HG03439 (cell line): ENCODE results near the gene CDH4.

Source experiments
- ATAC-seq: cut with Tn5 transposase; IDR thresholded peaks from one replicate; pipeline ENCODE4 v1.9.1; 2021; ENCODE audit warnings: mild to moderate bottlenecking, moderate library complexity; ENCODE audit not compliant: unreplicated experiment

Gene CDH4

DNA sequence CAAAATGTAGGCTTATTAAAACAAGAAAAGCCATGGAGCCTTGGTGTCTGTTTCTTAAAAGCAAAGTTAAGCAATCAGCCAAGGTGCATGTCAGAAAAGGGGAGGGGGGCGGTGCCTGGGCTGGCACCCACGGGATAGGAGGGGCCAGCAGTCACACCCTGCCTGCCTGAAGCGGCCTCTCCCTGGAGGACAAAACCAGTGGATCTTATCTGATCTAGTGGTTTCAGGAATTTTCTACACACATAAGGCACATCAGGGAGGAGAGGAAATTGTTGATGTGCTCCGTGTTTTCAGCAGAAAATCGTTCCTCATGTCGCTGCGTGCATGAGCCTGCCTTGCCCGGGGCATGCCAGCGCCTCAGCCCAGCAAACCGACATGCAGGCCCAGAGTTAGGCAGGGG lies 537.3 kb downstream of the CDH4 start:
- ATAC-seq = no peak

DNA sequence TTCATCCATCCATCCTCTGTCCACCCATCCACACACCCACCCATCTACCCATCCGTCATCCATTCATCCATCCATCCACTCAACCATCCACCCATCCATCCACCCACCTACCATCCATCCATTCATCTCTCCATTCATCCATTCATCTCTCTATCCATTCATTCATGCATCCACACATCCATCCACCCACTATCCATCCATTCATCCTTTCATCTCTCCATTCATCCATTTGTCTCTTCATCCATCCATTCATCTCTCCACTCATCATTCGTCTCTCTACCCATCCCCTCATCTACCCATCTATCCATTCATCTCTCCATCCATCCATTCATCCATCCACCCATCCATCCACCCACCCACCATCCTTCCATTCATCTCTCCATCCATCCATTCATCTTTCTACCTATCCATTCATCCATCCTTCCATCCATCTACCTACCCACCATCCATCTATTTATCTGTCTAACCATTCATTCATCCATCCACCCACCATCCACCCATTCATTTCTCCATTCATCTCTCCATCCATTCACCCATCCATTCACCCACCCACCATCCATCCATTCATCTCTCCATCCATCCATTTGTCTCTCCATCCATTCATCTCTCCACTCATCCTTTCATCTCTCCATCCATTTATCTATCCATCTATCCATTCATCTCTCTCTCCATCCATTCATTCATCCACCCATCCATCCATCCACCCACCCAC lies 538.2 kb downstream of the CDH4 start:
- ATAC-seq = no peak

DNA sequence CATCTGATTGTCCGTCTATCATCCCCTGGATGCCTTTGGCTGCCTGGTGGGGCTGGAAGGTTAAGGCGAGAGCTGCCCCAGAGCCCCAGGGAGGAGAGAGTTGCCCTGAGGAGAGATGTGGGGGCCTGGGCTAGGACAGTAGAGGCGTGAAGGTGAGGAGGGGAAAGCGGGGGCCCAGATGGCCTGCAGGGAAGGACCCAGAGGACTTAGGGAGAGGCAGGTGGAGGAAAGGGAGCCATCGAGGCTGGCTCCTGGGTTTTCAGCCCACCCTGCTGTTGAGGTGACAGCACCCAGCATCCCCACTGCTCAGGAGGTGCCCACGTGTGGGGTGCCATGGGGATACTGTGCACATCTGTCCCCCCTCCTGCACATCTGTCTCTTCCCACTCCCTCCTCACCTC lies 539.9 kb downstream of the CDH4 start:
- no peak for ATAC-seq

- ATAC-seq = no peak
Measured at GRCh38 chr20:61795669-61796630, 543.9 kb downstream of the CDH4 start.

DNA sequence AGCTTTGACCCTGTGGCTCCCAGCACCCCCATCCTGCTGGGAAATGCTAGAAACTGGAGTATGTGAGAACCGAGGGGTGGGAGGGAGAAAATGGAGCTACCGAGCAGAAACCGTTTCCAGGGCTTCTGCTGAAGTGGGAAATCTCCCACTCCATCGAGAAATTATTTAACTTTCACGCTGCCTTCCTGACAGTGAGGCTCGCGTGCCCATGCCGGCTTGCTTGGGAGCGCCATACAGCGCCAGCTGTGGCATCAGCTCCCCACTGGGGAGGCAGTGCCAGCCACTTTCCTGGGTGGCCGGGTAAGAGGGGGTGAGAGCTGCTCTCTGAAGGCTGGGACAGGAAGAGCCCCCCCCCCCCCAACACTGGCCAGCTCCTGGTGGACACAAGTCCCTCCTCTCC lies 544.7 kb downstream of the CDH4 start:
- no peak for ATAC-seq

DNA sequence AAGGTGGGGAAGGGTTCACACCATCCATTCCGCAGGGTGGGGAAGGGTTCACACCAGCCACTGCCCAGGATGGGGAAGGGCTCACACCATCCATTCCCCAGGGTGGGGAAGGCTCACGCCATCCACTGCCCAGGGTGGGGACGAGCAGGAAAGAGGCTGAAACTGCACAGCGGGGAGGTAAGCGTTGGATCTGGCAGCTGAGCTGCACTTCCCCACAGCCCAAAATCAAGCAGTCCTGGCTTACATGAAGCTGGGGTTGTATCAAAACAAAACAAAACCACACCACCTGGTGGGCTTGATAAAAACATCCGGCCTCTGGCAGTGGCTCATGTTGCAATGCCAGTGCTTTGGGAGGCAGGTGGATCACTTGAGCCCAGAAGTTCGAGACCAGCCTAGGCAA lies 545.1 kb downstream of the CDH4 start:
- ATAC-seq = no peak

GRCh38 chr20:61797971-61798411 lies 545.9 kb downstream of the CDH4 start:
- ATAC-seq = no peak

DNA sequence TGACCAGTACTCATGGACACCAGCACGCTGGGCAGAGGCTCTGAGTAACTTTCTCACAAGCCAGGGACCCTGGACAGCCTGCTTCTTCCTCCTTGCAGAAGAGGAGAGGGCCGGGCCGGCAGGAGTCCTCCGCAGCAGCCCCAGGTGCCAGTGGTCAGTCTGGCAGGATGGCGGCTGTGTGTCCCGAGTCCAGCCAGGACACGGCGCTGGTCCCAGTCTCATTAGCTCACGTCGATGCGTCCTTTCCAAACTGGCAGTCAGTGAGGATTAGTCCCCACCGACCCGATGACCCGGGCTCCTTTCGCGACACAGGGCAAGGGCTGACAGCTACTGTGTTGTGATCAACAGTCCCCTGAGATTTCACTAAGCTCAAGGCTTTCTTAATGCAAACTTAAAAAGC lies 546.6 kb downstream of the CDH4 start:
- no peak for ATAC-seq

- no peak for ATAC-seq
Measured at GRCh38 chr20:61799394-61799923, 547.4 kb downstream of the CDH4 start.

DNA sequence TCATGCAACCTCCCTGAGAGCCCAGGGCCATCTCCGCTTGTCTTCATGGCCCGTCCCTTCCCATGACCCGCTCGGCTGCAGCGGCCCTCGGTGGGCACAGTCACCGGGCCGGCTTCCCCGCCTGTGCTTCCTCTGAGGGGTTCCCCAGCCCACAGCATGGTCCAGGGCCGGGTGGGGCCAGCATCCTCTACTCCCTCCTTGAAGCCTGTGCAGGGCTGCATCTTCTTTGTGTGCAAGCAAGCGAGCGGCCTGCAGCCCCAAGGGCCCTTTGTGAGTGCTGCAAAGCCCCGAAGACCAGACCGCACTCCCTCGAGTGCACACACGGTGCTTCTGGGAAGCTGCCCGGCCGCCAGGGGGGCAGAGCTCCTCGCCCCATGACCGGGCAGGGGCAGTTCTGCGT lies 547.9 kb downstream of the CDH4 start:
- no peak for ATAC-seq

DNA sequence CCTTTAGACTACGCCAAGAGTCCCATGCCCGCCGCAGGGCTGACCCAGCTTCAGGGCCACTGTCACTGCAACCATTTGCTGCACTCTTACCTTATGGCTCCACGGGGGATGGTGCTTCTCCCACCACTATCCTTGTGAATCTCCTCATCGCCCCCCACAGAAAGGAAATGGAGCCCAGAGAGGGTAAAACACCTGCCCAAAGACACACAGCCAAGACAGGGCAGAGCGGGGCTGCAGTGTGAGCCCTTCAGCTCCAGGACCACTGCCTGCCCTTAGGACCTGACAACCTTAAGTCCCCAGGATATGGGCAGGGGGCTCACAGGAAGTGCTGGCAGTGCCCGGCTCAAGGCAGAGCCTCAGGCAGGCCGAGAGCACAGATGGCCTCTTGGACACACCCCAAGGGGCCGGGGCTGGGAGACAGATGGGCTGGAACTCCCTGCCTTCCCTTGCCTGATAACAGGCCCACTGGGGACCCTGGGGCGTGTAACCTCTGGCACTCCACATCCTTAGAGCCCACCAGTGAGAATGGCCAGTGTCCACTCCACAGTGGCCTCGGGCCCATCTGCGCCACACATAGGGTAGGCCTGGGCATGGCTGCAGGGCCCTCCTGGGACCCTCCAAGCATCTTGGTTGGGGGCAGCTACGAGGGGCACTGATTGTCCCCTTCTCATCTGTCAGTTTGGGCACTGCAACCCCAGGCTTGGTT lies 548.5 kb downstream of the CDH4 start:
- ATAC-seq = no peak

GRCh38 chr20:61801065-61801360 lies 549.0 kb downstream of the CDH4 start:
- no peak for ATAC-seq

GRCh38 chr20:61801428-61801827 lies 549.4 kb downstream of the CDH4 start:
- ATAC-seq = no peak

DNA sequence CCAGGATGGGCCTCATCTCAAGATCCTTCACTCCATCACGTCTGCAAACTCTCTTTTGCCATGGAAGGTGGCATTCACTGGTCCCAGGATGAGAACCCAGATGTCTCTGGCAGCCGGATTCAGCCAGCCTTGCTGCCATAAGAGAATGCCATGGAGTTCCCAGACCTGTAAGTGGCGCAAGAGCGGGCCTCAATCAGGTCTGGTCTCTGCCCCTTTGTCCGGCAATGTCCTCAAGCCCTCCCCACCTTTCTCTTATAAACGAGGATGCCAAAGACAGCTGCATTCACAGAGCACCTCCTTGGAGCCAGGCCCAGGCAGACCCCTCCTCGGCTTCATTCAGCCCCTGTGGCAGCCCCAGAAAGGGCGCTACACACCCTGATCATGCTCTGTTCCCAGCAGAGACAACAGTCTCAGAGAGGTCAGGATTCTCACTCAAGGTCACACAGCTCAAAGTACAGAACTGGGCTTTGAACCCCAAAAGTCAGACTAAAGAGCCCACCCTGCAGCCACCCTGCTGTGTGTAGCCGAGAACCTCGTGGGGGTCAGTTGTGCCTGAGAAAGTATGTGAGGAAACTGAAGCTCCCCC lies 549.9 kb downstream of the CDH4 start:
- no peak for ATAC-seq

DNA sequence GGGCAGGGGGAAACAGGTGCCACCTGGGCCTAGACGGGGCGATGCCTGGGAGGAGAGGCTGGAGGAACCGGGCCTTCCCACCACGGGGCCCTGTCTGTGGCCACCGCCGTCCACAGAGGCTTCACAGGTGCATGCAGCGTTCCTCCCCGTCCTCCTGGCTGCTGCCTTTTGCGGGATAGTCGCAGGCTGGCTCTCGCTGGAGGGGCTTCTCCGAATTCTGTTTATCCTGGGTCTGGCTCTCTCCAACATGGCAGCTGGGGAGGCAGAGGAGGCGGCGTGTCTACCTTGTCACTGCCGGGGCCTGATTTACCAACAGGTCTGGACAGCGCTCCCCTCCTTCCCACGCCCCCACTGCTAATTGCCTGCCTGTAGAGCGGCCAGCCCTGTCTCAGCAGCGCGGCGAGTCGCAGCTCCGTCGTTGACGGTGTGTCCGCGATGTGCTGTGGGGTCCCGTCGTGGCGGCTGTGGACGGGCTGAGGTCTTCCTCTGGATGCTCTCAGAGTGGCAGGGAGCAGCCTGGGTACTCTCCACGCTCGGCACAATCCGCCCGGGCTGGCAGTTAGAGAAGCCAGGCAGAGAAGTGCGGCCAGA lies 550.8 kb downstream of the CDH4 start:
- no peak for ATAC-seq

DNA sequence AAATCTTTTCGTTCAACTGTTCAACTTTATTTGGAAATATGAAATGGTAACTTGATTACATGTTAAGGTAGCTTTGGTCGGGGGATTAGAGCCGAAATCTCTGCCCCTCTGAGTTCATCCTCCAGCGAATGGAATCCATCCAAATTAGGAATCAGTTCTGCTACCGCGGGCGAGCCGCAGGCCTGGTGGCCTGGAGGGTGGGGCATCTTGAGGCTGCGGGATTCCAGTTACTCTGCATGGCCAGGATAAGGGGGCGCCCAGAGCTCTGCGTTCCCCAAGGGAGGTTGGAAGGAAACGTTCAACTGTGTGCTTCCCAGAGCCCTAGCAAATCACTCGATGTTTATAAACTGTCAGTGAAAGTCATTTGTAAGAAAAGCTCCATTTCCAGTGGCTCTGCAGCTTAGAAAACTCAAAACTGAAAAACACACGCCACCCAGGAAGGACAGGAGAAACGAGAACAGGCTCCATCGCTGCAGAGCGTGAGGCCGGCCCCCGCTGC lies 551.4 kb downstream of the CDH4 start:
- ATAC-seq = no peak

GRCh38 chr20:61803915-61804751 lies 552.1 kb downstream of the CDH4 start:
- no peak for ATAC-seq

DNA sequence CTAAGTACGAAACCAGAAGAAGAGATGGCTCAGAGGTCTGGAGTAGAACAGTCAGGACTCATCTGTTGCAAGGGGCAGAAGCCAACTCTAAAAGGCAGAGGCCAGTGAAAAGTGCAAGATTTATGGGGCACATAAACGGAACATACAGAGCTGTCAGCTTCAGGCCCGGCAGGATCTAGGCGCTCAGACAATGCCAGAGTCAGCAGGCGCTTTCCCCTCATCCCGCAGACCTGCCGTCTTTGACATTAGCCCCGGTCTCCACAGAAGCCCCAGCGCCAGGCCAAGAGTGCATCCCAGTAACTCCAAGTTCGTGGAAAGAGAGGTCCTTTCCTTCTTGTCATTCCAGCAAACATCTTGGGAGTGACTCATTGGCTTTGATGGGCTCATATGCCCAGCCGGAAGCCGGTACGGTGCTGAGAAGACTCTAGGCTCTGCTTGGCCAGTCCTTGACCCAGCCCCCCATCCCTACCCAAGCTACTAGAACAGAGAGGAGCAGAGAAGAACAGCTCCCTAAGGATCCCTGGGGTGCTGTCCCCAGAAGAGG lies 552.8 kb downstream of the CDH4 start:
- no peak for ATAC-seq

DNA sequence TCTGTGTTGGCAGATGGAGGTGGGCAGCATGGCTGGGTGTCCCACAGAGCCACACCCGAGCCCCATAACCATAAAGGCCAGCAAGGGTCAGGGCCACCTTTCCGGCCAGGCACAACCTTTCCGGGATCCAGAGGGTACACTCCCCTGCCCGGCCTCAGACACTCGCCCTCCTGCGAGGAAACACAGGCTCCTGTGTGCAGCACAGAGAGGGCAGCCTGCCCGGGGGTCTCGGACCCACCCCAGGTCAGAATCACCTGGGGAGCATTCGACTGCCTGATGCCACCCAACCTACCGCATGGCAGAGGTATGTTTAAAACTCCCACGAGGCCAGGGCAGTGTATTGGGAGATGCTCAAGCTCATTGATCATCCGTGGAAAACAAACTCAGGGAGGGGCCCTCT lies 553.3 kb downstream of the CDH4 start:
- ATAC-seq = no peak
